Measurements from ENCODE around the gene RGS14.
"Not testable (repeated sequence)": the region's sequence is repeated elsewhere in the genome, so short reads cannot be mapped to it uniquely, and the experiment has no call there.

The RGS14 gene

GRCh38 chr5:177410575-177410974 is 52.9 kb downstream of the RGS14 start:
- Histone ChIP-seq H3K36me3 (ENCODE audit: insufficient read depth, low read length) (no peaks in the 10 kb centered on the region), H3K27ac (no peak overlapping the region), H3K9me3 (ENCODE audit: low read depth, low read length) (no peaks in the 10 kb centered on the region), H3K4me3 (no peak overlapping the region), H3K9ac (ENCODE audit: insufficient read length) (no peak overlapping the region)
- TF ChIP-seq EZH2 (IDR thresholded peaks at IDR 0.05) (no peak), FOXP2 (optimal IDR thresholded peaks at IDR 0.05; ENCODE audit: control extremely low read depth, extremely low read length, insufficient read depth) (no peak), POLR2AphosphoS5 (IDR thresholded peaks at IDR 0.05; ENCODE audit: borderline replicate concordance, low read depth, low read length) (no peak)
- DNase-seq (ENCODE audit: low read depth, low spot score) = no peak

- Histone ChIP-seq H3K9me3 (ENCODE audit: low read depth, low read length) (no peaks in the 10 kb centered on the region), H3K27ac (no peak overlapping the region), H3K9ac (ENCODE audit: insufficient read length) (no peak overlapping the region), H3K36me3 (ENCODE audit: insufficient read depth, low read length) (no peaks in the 10 kb centered on the region), H3K4me3 (no peak overlapping the region)
- no peak for TF ChIP-seq FOXP2 (optimal IDR thresholded peaks at IDR 0.05; ENCODE audit: control extremely low read depth, extremely low read length, insufficient read depth)
- no peak for TF ChIP-seq EZH2 (IDR thresholded peaks at IDR 0.05)
- TF ChIP-seq POLR2AphosphoS5 (IDR thresholded peaks at IDR 0.05; ENCODE audit: borderline replicate concordance, low read depth, low read length) = no peak
- no peak for DNase-seq (ENCODE audit: low read depth, low spot score)
Observed at GRCh38 chr5:177412603-177413233, 55.0 kb downstream of the RGS14 start.

GRCh38 chr5:177414481-177414880 is 56.8 kb downstream of the RGS14 start:
- no peaks in the 10 kb centered on the region for H3K9me3 ChIP-seq (ENCODE audit: low read depth, low read length)
- H3K4me3 ChIP-seq = no peak overlapping the region
- no peak for DNase-seq (ENCODE audit: low read depth, low spot score)
- H3K36me3 ChIP-seq (ENCODE audit: insufficient read depth, low read length) = no peaks in the 10 kb centered on the region
- TF ChIP-seq EZH2 (IDR thresholded peaks at IDR 0.05) (no peak), POLR2AphosphoS5 (IDR thresholded peaks at IDR 0.05; ENCODE audit: borderline replicate concordance, low read depth, low read length) (no peak), FOXP2 (optimal IDR thresholded peaks at IDR 0.05; ENCODE audit: control extremely low read depth, extremely low read length, insufficient read depth) (no peak)
- H3K27ac ChIP-seq = no peak overlapping the region
- no peak overlapping the region for H3K9ac ChIP-seq (ENCODE audit: insufficient read length)

- not testable (repeated sequence) for DNase-seq (ENCODE audit: low read depth, low spot score); H3K36me3 ChIP-seq (ENCODE audit: insufficient read depth, low read length); H3K9me3 ChIP-seq (ENCODE audit: low read depth, low read length); H3K27ac ChIP-seq; H3K9ac ChIP-seq (ENCODE audit: insufficient read length); H3K4me3 ChIP-seq
Observed at GRCh38 chr5:177417081-177417480, 59.4 kb downstream of the RGS14 start.

GRCh38 chr5:177419046-177419445 is 61.3 kb downstream of the RGS14 start:
- Histone ChIP-seq H3K9me3 (ENCODE audit: low read depth, low read length) (no peaks in the 10 kb centered on the region), H3K36me3 (ENCODE audit: insufficient read depth, low read length) (no peaks in the 10 kb centered on the region), H3K27ac (no peak overlapping the region), H3K4me3 (no peak overlapping the region), H3K9ac (ENCODE audit: insufficient read length) (no peak overlapping the region)
- TF ChIP-seq POLR2AphosphoS5 (IDR thresholded peaks at IDR 0.05; ENCODE audit: borderline replicate concordance, low read depth, low read length) (no peak), EZH2 (IDR thresholded peaks at IDR 0.05) (no peak), FOXP2 (optimal IDR thresholded peaks at IDR 0.05; ENCODE audit: control extremely low read depth, extremely low read length, insufficient read depth) (no peak)
- DNase-seq (ENCODE audit: low read depth, low spot score) = no peak

- not testable (repeated sequence) for DNase-seq (ENCODE audit: low read depth, low spot score); H3K36me3 ChIP-seq (ENCODE audit: insufficient read depth, low read length); H3K27ac ChIP-seq; H3K4me3 ChIP-seq; H3K9ac ChIP-seq (ENCODE audit: insufficient read length); H3K9me3 ChIP-seq (ENCODE audit: low read depth, low read length)
Observed at GRCh38 chr5:177420472-177420871, 62.7 kb downstream of the RGS14 start.

GRCh38 chr5:177421062-177421798 is 63.5 kb downstream of the RGS14 start:
- Histone ChIP-seq H3K27ac (no peak overlapping the region), H3K9ac (ENCODE audit: insufficient read length) (no peak overlapping the region), H3K36me3 (ENCODE audit: insufficient read depth, low read length) (no peaks in the 10 kb centered on the region), H3K9me3 (ENCODE audit: low read depth, low read length) (no peaks in the 10 kb centered on the region), H3K4me3 (no peak overlapping the region)
- TF ChIP-seq FOXP2 (optimal IDR thresholded peaks at IDR 0.05; ENCODE audit: control extremely low read depth, extremely low read length, insufficient read depth) (no peak), POLR2AphosphoS5 (IDR thresholded peaks at IDR 0.05; ENCODE audit: borderline replicate concordance, low read depth, low read length) (no peak), EZH2 (IDR thresholded peaks at IDR 0.05) (no peak)
- no peak for DNase-seq (ENCODE audit: low read depth, low spot score)
